GM18498 (cell line): ENCODE results near the gene ZNF41.
"Not testable (repeated sequence)": the region's sequence is repeated elsewhere in the genome, so short reads cannot be mapped to it uniquely, and the experiment has no call there.

Experiments used
- ATAC-seq: cut with Tn5 transposase; IDR thresholded peaks from one replicate; pipeline ENCODE4 v1.9.1; 2021; ENCODE audit warnings: mild to moderate bottlenecking, moderate library complexity; ENCODE audit not compliant: unreplicated experiment

The ZNF41 gene

GRCh38 chrX:47492133-47492532 is 9.1 kb upstream of the ZNF41 start:
- ATAC-seq = not testable (repeated sequence)

GRCh38 chrX:47489507-47490275 is 6.7 kb upstream of the ZNF41 start:
- ATAC-seq = no peak

- ATAC-seq = no peak
Measured at GRCh38 chrX:47484885-47485284, 1.9 kb upstream of the ZNF41 start.

DNA sequence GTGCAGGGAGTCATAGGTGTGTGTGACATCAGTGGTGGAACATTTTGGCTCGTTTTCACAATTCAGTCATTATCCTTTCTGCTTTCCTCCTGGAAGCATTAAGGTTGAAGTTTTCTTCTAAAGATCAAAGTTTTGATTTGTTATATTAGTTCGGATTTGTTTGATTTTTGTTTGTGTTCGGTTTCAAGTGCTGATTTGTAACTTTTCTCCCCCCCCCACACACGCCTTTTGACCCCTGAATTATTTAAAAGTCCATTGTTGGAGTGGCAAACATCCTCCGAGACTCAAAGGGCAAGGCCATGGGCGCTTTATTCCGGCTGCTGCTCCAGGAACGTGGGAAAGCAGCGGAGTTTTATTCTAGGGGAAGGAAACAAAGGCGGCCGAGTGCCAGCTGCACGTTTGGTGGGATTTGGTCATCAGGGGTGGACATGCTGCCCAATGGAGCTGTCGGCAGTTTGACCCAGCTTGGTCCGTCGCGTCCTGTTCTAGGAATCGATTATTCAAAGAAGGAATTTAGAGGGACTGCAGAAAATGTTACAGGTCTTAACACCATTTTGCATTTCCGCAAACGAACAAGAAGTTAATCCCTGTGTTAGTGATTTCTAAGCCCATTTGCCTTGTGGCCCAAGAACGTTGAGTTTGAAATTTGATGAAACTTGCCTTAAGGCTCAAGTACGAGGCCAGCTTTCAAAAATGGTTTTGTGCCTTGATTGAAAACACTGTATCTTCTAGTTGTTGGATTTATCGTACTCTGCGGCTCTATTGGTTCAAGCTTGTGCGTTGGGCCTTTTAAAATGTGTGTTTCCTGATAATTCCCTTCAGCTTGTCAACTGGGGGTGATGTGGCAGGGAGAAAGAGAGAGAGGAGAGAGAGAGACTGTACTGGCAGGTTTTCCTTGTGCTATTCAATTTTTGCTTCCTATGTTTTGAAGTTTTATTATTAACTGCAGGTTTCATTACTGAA is 565 bp upstream of the ZNF41 start:
- ATAC-seq = no peak

DNA sequence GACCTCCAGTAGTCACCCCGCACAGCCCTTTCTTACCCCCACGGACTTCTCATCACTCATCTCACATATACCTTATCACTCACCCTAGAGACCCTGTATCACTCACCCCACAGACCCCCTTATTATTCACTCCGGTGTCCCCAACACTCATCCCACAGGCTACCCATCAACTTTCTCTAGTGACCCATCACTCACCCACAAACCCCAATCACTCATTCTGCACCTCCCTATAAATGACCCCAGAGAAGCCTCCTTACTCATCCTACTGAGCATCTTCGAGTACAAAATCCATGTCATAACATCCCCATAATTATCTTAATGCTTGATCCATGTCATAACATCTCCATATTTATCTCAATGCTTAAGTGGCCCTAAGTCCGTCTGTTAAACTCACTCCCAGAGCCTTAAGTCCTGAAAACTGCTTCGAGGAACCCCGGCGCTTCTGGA is 934 bp downstream of the ZNF41 start:
- peak; percentile 5 for ATAC-seq

DNA sequence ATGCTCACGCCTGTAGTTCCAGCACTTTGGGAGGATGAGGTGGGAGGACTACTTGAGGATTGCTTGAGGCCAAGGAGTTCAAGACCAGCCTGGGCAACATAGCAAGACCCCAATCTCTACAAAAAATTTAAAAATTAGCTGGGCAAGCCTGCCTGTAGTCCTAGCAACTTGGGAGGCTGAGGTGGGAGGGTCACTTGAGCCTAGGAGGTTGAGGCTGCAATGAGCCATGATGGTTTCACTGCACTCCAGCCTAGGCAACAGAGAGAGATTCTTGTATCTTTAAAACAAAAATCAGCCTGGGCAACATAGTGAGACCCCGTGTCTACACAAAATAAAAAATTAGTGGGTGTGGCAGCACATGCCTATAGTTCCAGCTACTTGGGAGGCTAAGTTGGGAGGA is 1.9 kb downstream of the ZNF41 start:
- no peak for ATAC-seq

GRCh38 chrX:47480576-47480975 is 2.4 kb downstream of the ZNF41 start:
- no peak for ATAC-seq

DNA sequence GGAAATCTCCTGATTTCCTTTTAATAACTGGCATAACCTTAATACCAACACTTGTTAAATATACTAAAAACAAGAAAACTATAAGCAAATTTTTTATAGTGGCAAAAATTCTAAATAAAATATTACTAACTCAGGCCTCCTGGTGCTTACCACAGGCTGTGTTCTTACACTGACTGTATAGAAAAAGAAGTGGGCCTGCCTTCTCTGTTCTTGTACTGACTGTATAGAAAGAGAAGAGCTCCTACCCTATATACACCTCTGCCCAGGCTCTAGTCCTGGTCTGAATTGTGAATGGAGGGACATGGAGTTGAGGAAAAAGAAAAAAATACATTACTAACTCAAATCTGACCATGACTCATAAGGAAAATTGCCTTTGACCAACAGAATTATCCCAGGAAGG is 7.5 kb downstream of the ZNF41 start:
- no peak for ATAC-seq

DNA sequence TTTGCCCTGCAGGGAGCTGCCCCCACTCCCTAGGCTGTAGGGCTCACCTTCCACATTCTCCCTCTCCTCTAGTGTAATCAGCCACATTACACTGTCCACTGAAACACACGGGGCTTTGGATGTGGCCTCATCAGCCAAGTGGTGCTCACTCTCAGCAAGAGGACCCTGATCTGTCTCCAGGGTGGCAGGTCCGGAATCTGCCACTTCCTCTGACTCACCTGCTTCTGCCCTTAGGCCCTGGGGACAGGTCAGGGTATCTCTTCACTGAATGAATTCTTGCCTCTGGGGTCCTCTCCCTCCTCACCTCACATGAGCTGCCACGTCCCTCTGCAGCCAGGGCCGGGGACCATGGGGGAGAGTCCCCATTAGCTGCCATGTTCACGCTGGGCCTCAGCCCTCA is 15.9 kb downstream of the ZNF41 start:
- ATAC-seq = no peak

DNA sequence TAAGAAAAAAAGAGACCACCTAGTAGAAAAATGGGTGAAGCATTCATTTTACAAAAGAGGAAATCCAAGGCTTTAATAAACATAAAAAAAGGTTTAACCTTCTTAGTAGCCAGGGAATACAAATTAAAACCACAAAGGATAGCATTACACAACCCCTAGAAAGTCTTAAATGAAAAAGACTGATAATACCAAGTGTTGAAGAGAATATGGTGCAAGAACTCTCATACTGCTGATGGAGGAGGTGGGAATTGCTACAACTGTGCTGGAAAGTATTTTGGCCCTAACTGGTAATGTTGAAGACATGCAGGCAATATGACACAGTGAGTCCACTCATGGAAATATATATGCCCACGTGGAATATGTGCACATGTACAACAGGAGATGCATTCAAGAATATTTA is 22.5 kb downstream of the ZNF41 start:
- no peak for ATAC-seq

DNA sequence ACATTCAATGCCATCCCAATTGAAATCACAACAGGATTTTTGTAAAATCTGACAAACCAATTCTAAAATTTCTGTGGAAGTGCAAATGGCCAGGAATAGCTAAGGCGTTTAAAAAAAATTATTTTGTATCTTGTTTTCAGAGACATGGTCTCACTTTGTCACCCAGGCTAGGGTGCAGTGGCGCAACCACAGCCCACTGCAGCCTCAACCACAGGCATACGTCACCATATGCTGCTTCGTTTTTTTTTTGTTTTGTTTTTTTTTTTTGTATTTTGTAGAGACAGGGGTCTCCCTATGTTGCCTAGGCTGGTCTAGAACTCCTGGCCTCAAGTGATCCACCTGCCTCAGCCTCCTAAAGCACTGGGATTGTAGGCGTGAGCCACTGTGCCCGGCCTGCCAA is 24.5 kb downstream of the ZNF41 start:
- no peak for ATAC-seq

- no peak for ATAC-seq
Measured at GRCh38 chrX:47456080-47456479, 26.9 kb downstream of the ZNF41 start.

DNA sequence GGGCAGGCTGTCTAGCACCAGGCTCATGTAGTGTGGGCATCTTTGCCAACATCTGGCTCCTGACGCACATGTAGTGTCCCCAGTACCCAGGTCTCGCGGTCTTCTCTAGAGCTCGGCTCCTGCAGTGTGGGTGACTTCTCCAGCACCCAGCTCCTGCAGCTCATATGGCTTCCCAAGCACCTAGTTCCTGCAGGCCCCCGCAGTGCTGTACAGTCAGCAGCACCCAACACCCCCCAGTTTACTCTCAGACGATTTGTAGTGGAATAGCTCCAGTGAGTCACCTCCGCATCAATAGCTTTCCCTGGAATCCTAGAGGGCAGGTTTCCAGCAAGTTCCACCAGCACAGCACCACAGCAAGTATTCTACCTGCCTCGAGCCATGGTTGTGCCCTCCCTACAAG is 30.9 kb downstream of the ZNF41 start:
- ATAC-seq = no peak

DNA sequence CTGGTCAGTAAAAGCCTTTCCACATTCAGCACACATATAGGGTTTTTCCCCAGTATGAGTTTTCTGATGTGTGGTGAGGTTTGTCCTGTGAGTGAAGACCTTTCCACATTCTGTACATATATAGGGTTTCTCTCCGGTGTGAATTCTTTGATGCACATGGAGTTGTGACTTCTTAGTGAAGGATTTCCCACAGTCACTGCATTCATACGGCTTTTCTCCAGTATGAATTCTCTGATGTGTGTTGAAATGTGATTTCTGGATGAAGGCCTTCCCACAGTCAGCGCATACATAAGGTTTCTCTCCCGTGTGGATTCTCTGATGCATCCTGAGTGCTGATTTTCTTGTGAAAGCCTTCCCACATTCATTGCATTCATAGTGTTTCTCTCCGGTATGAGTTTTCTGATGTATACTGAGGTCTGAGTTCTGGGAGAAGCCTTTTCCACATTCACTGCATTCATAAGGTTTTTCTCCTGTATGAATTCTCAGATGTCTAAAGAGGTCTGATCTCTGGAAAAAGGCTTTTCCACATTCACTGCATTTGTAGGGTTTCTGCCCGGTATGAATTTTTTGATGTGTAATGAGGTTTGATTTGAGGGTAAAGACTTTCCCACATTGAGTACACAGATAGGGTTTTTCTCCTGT is 34.7 kb downstream of the ZNF41 start:
- ATAC-seq = no peak

- ATAC-seq = no peak
Measured at GRCh38 chrX:47447607-47448006, 35.4 kb downstream of the ZNF41 start.

DNA sequence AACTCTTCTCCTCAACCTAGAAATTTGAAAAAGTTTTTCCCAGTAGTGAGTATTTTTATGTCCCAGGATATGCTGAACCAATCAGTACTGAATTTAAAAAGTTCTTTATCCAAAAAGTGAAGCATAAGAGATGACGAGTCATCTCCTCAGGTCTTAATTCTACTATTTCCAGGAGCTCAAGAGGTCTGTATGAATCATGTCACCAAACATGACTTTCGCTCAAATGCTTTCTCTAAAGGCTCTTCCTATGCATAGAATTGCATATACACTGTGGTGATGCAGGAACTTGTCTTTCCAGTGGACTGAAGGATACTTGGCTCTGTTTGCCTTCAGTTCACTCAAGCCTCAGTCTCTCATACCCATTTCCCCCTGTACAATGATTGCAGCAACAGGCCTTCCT is 36.1 kb downstream of the ZNF41 start:
- no peak for ATAC-seq

- ATAC-seq = no peak
Measured at GRCh38 chrX:47446431-47446830, 36.6 kb downstream of the ZNF41 start.

- no peak for ATAC-seq
Measured at GRCh38 chrX:47430925-47431324, 52.1 kb downstream of the ZNF41 start.

- ATAC-seq = no peak
Measured at GRCh38 chrX:47422444-47422843, 60.6 kb downstream of the ZNF41 start.

DNA sequence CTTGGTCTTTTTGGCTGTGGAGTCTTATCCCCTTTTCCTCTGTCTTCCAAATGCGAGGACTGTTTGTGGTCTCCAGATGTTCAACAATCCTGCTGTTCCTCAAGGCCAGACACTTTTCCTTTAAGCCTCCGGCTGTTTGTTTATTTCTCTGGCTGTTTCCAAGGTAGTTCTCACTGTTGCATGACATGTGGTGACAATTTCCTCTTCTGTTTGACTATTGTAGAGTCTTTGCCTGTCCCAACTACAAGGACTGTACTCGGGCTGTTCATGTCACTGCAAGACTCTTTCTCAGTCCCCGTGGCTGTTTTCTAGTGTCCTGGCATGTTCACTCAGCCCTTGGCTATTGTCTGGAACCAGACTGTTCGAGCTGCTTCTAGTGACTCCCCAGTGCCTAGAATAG is 62.1 kb downstream of the ZNF41 start:
- ATAC-seq = no peak

DNA sequence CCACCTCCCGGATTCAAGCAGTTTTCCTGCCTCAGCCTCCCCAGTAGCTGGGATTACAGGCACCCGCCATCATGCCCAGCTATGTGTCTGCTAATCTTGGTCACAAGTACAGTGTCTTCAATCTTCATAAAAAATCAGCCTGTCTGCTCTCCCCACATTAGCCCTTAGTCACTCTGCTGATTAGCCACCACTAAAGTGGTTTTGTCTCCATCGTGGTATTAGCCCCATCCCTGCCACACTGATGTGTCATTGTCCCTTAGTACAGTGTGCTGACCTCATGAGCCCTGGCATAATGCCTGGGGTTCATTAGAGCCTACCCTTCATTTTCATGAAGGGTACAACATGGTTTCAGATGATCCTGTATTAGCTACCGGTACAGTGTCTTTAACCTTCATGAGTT is 62.8 kb downstream of the ZNF41 start:
- no peak for ATAC-seq
